ENCODE measurements around the gene TNFRSF6B.
A peak's percentile ranks its signal among the peaks of the same experiment; 100 is the strongest.

The TNFRSF6B gene

DNA sequence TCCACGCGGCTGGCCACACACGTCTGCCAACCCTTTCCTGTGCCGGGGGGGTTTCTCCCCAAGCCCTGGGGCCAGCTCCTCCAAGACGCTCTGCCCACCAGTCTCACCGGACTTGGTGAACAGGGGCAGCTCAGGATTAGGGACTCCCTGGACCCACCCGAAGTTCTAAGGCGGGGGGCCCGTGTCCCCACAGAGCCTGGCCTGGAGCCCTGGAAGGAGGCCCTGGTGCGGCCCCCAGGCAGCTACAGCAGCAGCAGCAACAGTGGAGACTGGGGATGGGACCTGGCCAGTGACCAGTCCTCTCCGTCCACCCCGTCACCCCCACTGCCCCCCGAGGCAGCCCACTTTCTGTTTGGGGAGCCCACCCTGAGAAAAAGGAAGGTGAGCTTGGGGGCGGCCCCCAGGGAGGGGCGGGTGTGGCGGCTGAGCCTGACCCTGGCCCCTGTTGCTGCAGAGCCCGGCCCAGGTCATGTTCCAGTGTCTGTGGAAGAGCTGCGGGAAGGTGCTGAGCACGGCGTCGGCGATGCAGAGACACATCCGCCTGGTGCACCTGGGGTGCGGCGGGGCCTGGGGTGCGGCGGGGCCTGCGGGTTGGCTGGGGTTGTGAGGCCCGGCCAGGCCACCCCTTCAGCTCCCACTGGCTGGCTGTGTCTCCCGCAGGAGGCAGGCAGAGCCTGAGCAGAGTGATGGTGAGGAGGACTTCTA lies 45.4 kb downstream of the TNFRSF6B start:
- peak overlapping the region; percentile 71 to 81 for H3K4me3 ChIP-seq (ENCODE audit: low read length in 2 of 2)
- H3K4me1 ChIP-seq (ENCODE audit: control insufficient read depth, insufficient read depth, low read length), result peaks cover 34% of the 10 kb centered on the region
- H3K27ac ChIP-seq (ENCODE audit: low read length), result peak overlapping the region; percentile 49
- no peaks in the 10 kb centered on the region for H3K9me3 ChIP-seq (ENCODE audit: control insufficient read depth in 2 of 2, low read length in 2 of 2)
- H3K27me3 ChIP-seq (ENCODE audit: control insufficient read depth in 1 of 2, insufficient read depth in 2 of 2, low read length in 2 of 2), result no peaks in the 10 kb centered on the region
- H3K36me3 ChIP-seq (ENCODE audit: control insufficient read depth in 2 of 2, insufficient read depth in 2 of 2, low read length in 2 of 2), result no peaks in the 10 kb centered on the region
- no peak overlapping the region for H3K9ac ChIP-seq (ENCODE audit: low read length in 2 of 2)

DNA sequence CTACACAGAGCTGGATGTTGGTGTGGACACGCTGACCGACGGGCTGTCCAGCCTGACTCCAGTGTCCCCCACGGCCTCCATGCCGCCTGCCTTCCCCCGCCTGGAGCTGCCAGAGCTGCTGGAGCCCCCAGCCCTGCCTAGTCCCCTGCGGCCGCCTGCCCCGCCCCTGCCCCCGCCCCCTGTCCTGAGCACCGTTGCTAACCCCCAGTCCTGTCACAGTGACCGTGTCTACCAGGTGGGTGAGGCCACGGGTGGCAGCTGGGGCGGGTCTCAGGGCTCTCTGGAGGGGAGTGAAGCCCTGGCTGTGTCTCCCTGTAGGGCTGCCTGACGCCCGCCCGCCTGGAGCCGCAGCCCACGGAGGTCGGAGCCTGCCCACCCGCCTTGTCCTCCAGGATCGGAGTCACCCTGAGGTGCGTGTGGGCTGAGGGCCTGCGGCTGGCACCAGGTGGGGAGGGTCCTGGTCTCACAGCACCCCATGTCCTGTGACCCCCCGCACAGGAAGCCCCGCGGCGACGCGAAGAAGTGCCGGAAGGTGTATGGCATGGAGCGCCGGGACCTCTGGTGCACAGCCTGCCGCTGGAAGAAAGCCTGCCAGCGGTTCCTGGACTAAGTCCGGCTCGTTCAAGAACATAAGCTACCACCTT lies 46.1 kb downstream of the TNFRSF6B start:
- no peaks in the 10 kb centered on the region for H3K9me3 ChIP-seq (ENCODE audit: control insufficient read depth in 2 of 2, low read length in 2 of 2)
- H3K27me3 ChIP-seq (ENCODE audit: control insufficient read depth in 1 of 2, insufficient read depth in 2 of 2, low read length in 2 of 2), result no peaks in the 10 kb centered on the region
- no peak overlapping the region for H3K27ac ChIP-seq (ENCODE audit: low read length)
- H3K36me3 ChIP-seq (ENCODE audit: control insufficient read depth in 2 of 2, insufficient read depth in 2 of 2, low read length in 2 of 2), result no peaks in the 10 kb centered on the region
- H3K9ac ChIP-seq (ENCODE audit: low read length in 2 of 2), result no peak overlapping the region
- H3K4me1 ChIP-seq (ENCODE audit: control insufficient read depth, insufficient read depth, low read length), result peaks cover 34% of the 10 kb centered on the region
- no peak overlapping the region for H3K4me3 ChIP-seq (ENCODE audit: low read length in 2 of 2)

DNA sequence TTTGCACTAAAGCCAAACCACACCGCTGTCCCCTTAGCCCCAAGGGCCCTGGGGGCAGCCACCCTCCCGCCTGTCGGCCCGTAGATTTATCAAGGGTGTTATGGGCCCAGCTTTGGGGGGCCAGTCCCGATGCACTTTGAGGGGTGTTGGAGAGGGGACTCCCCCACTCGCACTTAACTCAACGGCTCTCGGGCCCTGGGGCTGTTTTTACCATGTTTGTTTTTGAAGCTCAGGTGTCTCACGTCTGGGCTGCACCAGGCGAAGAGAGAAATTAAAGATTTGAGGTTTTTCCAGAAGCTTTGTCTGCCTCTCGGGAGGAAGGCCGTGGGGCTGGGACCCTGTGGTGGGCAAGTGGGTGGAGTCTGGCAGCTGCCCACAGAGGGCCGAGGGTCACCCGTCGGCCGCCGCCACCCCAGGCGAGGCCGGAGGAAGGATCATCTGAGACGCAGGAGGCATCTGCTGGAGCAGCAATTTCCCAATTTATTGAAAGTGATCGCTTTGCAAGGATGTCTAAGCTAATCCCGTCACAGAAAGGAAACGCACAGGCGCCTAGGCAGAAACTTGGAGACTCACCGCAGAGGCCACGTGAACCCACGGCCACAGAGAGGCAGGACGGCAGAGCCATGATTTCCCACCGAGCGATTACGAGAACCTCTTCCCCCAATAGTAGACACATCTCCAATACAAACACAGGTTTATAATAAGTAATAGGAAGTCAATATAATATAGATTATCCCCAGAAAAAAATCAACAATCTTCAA lies 46.9 kb downstream of the TNFRSF6B start:
- H3K36me3 ChIP-seq (ENCODE audit: control insufficient read depth in 2 of 2, insufficient read depth in 2 of 2, low read length in 2 of 2), result no peaks in the 10 kb centered on the region
- no peaks in the 10 kb centered on the region for H3K27me3 ChIP-seq (ENCODE audit: control insufficient read depth in 1 of 2, insufficient read depth in 2 of 2, low read length in 2 of 2)
- H3K4me1 ChIP-seq (ENCODE audit: control insufficient read depth, insufficient read depth, low read length), result peaks cover 30% of the 10 kb centered on the region
- no peak overlapping the region for H3K9ac ChIP-seq (ENCODE audit: low read length in 2 of 2)
- H3K4me3 ChIP-seq (ENCODE audit: low read length in 2 of 2), result no peak overlapping the region
- no peak overlapping the region for H3K27ac ChIP-seq (ENCODE audit: low read length)
- no peaks in the 10 kb centered on the region for H3K9me3 ChIP-seq (ENCODE audit: control insufficient read depth in 2 of 2, low read length in 2 of 2)

DNA sequence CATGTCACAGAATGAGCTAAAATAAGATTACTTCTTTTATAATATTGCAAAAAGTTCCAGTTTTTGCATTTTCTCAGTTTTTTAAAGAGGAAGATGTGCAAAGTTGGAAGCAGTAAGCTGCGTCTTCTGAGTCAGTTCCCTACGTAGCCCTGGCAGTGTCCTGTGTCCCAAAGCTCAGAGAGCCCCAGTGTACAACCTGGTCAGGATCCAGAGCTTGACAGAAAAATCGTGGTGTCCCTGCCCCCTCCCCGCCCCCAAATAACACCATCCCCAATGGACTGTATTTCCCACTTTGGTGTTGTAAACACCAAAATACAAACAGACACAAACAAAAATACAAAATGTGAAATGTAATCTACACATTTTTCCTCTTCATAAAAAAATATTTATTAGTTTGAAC lies 47.7 kb downstream of the TNFRSF6B start:
- Histone ChIP-seq H3K9ac (ENCODE audit: low read length in 2 of 2) (no peak overlapping the region), H3K4me1 (ENCODE audit: control insufficient read depth, insufficient read depth, low read length) (peaks cover 22% of the 10 kb centered on the region), H3K4me3 (ENCODE audit: low read length in 2 of 2) (no peak overlapping the region), H3K36me3 (ENCODE audit: control insufficient read depth in 2 of 2, insufficient read depth in 2 of 2, low read length in 2 of 2) (no peaks in the 10 kb centered on the region), H3K9me3 (ENCODE audit: control insufficient read depth in 2 of 2, low read length in 2 of 2) (no peaks in the 10 kb centered on the region), H3K27me3 (ENCODE audit: control insufficient read depth in 1 of 2, insufficient read depth in 2 of 2, low read length in 2 of 2) (no peaks in the 10 kb centered on the region), H3K27ac (ENCODE audit: low read length) (no peak overlapping the region)

DNA sequence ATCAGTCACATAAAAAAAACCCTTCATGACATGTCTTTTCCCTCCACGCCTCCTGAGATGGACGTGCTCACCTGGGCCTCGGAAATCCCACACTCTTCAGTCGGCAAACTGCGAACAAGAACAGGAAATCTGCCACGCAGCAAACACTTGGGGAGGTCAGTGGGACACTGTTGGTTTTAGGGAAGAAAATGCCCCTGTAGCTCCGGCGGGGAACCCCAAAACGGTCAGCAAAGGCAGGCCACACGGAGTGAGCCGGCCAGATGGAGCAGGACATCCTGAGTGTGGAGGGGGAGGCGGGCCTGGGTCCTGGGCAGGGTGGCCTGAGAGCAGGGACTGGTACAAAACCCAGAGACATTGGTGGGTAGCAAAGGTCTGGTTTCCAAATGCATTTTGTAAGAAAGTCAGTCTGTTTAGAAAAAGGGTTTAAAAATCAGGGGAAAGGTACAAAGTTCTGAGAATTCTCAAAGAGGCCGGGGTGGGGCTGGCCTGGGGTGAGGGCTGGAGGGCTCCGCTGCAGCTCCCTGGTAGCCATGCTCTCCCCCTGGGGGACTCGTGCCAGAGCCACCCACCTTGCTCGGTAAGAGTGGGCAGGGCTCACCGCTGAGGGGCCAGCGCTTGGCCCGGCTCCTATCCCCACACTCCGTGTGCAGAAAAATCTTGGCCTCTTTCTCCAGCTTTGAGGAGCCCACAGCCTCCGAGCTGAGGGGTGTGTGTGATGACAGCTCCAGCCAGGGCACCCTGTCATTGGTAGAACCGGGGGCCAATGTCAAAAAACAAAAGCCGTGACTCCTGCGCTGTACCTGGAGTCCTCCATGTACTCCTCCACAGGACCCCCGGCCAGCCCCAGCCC lies 48.3 kb downstream of the TNFRSF6B start:
- Histone ChIP-seq H3K9ac (ENCODE audit: low read length in 2 of 2) (no peak overlapping the region), H3K27me3 (ENCODE audit: control insufficient read depth in 1 of 2, insufficient read depth in 2 of 2, low read length in 2 of 2) (no peaks in the 10 kb centered on the region), H3K36me3 (ENCODE audit: control insufficient read depth in 2 of 2, insufficient read depth in 2 of 2, low read length in 2 of 2) (no peaks in the 10 kb centered on the region), H3K9me3 (ENCODE audit: control insufficient read depth in 2 of 2, low read length in 2 of 2) (no peaks in the 10 kb centered on the region), H3K27ac (ENCODE audit: low read length) (no peak overlapping the region), H3K4me3 (ENCODE audit: low read length in 2 of 2) (no peak overlapping the region), H3K4me1 (ENCODE audit: control insufficient read depth, insufficient read depth, low read length) (peaks cover 20% of the 10 kb centered on the region)

DNA sequence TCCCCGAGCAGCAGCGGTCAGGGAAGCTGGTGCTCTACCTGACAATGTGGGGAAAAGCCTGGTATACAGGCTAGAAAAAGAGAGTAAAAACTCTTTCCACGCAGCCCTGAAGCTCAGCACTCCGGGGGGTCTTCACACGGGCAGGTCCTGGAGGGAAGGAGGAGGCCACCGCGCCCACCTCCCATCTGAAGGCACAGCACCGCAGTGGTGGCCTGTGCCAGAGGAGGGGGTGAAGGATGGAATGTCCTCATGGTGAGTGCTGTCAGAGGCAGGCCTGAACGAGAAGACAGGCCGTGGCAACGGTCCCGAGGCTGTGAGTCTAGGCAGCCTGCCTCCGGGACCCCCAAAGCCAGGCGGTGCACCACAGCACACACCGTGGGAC lies 49.0 kb downstream of the TNFRSF6B start:
- no peaks in the 10 kb centered on the region for H3K9me3 ChIP-seq (ENCODE audit: control insufficient read depth in 2 of 2, low read length in 2 of 2)
- H3K4me3 ChIP-seq (ENCODE audit: low read length in 2 of 2), result no peak overlapping the region
- peaks cover 18% of the 10 kb centered on the region for H3K4me1 ChIP-seq (ENCODE audit: control insufficient read depth, insufficient read depth, low read length)
- H3K27ac ChIP-seq (ENCODE audit: low read length), result no peak overlapping the region
- H3K27me3 ChIP-seq (ENCODE audit: control insufficient read depth in 1 of 2, insufficient read depth in 2 of 2, low read length in 2 of 2), result no peaks in the 10 kb centered on the region
- H3K36me3 ChIP-seq (ENCODE audit: control insufficient read depth in 2 of 2, insufficient read depth in 2 of 2, low read length in 2 of 2), result no peaks in the 10 kb centered on the region
- H3K9ac ChIP-seq (ENCODE audit: low read length in 2 of 2), result no peak overlapping the region

DNA sequence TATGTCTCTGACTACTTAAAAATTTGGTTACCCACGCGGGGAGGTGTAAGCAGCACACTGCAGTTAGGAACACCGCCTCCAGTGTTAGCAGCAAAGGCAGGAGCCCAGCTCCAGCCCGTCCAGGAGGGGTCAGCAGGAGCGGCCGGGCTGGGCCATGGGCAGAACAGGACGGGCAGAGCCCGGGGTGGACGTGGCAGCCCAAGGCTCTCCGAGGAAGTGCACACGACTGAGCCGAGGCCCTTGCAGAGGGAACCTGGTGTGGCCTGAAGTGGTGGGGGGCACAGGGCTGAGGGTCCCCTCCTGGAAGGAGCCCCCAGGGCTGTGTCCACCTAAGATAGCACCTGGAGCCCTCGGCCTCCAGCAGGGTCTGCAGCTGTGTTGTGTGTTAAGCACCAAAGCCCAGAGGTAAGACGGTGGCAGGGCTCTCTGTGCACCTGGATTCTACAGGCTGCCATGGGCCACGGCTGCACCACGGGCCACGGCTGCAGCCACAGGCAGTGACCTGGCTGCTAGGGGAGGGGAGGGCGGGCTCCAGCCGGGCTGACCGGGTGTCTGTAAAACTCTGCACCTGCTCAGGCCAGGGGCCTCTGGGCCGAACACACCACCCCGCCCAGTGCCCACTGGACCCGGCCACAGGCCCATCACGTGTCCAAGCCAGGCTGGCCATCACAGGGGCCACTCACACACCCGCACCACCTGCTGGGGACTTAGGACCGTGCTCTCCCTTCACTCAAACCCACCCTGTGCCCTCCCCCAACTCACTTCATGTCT lies 49.7 kb downstream of the TNFRSF6B start:
- no peaks in the 10 kb centered on the region for H3K27me3 ChIP-seq (ENCODE audit: control insufficient read depth in 1 of 2, insufficient read depth in 2 of 2, low read length in 2 of 2)
- H3K9me3 ChIP-seq (ENCODE audit: control insufficient read depth in 2 of 2, low read length in 2 of 2), result no peaks in the 10 kb centered on the region
- no peak overlapping the region for H3K4me3 ChIP-seq (ENCODE audit: low read length in 2 of 2)
- no peak overlapping the region for H3K9ac ChIP-seq (ENCODE audit: low read length in 2 of 2)
- H3K4me1 ChIP-seq (ENCODE audit: control insufficient read depth, insufficient read depth, low read length), result peaks cover 11% of the 10 kb centered on the region
- H3K36me3 ChIP-seq (ENCODE audit: control insufficient read depth in 2 of 2, insufficient read depth in 2 of 2, low read length in 2 of 2), result no peaks in the 10 kb centered on the region
- no peak overlapping the region for H3K27ac ChIP-seq (ENCODE audit: low read length)

DNA sequence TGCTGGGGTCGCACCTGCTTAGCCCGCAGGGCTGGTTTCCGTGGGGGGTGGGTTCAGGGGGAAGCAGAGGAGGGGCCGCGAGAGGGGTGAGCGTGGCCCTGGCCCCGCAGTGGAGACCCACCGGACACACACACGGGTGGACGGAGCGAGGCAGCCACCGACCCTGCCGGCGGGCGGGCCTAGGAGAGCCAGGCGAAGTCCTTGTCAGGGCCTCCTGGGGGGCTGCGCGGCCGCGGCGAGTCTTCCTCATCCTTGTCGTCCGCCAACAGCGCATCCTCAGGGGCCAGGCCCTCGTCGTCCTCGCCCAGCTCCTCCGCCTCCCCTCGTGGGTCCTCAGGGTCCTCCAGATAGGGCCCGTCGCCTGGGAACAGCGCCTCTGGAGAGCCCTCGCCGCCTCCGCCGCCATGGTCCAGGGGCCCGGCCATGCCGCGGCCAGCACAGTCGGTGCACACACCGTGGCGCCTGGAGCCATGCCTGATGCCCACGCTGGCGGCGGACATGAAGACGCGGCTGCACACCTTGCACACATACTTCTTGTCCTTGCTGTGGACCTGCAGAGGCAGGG lies 50.4 kb downstream of the TNFRSF6B start:
- no peaks in the 10 kb centered on the region for H3K27me3 ChIP-seq (ENCODE audit: control insufficient read depth in 1 of 2, insufficient read depth in 2 of 2, low read length in 2 of 2)
- H3K36me3 ChIP-seq (ENCODE audit: control insufficient read depth in 2 of 2, insufficient read depth in 2 of 2, low read length in 2 of 2), result no peaks in the 10 kb centered on the region
- H3K4me3 ChIP-seq (ENCODE audit: low read length in 2 of 2), result no peak overlapping the region
- H3K27ac ChIP-seq (ENCODE audit: low read length), result no peak overlapping the region
- peaks cover 4% of the 10 kb centered on the region for H3K4me1 ChIP-seq (ENCODE audit: control insufficient read depth, insufficient read depth, low read length)
- H3K9me3 ChIP-seq (ENCODE audit: control insufficient read depth in 2 of 2, low read length in 2 of 2), result no peaks in the 10 kb centered on the region
- H3K9ac ChIP-seq (ENCODE audit: low read length in 2 of 2), result no peak overlapping the region

DNA sequence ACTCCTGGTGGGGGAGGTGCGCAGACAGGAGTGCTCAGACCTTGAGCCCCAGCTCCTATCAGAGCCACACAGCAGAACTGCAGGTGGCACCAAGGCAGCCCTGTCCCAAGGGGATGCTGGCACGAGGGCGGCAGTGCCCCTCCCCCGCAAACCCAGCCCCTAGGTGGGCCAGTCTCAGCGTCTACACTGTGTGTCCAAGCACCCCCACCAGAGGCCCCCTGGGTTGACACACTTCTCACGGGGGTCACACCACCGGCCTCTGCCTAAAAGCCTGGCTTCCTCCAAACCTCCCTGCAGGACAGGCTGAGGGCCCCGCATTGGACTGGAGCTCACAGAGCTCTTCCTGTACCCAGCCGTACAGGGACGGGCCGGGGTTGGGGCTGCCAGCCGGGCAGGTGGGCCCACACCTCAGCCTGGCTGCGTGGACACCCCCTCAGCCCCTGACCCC lies 51.2 kb downstream of the TNFRSF6B start:
- Histone ChIP-seq H3K9ac (ENCODE audit: low read length in 2 of 2) (no peak overlapping the region), H3K4me3 (ENCODE audit: low read length in 2 of 2) (no peak overlapping the region), H3K36me3 (ENCODE audit: control insufficient read depth in 2 of 2, insufficient read depth in 2 of 2, low read length in 2 of 2) (no peaks in the 10 kb centered on the region), H3K27me3 (ENCODE audit: control insufficient read depth in 1 of 2, insufficient read depth in 2 of 2, low read length in 2 of 2) (no peaks in the 10 kb centered on the region), H3K27ac (ENCODE audit: low read length) (no peak overlapping the region), H3K9me3 (ENCODE audit: control insufficient read depth in 2 of 2, low read length in 2 of 2) (no peaks in the 10 kb centered on the region), H3K4me1 (ENCODE audit: control insufficient read depth, insufficient read depth, low read length) (no peaks in the 10 kb centered on the region)

Measured in stomach smooth muscle (tissue), 2 donors.